ENCODE measurements around the gene LIPG. TPM values are rescaled to one million over a fixed set of nuclear protein-coding genes. Genes with fewer than 3 reads are reported as not detected.

The LIPG gene
- total RNA-seq, 1 experiment from 2014 or later = 44.0 TPM

DNA sequence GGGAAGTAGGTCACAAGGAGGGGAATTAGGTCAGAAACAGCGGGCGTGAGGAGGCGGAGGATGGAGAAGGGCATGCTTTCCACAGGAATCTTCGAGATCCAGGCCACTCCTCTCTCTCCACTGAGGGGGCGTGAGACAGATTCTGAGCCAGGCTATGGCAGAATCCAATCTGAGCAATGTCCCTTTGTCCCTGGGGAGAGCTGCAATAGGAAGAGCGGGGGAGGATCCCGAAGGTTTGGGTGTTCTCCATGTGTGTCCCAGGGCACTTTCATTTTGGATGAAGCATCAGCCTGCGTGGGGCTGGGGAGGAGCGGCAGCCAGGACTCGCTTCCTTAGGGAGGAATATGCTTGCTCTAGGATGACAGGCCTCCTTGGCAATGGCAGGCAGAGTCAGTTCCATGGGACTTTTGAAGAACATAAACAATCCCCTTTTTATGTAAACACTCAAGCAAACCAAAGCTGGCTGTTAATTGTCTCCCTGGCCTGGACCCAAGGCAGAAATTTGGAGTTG is 84.0 kb downstream of the LIPG start:
- Mint-ChIP-seq H3K9me3 (ENCODE audit: low read depth, unreplicated experiment) (no peaks in the 10 kb centered on the region), H3K27me3 (ENCODE audit: unreplicated experiment) (no peaks in the 10 kb centered on the region), H3K36me3 (ENCODE audit: insufficient read depth, unreplicated experiment) (no peaks in the 10 kb centered on the region), H3K4me1 (ENCODE audit: low read depth, unreplicated experiment) (peaks cover 11% of the 10 kb centered on the region), H3K27ac (ENCODE audit: unreplicated experiment) (no peak overlapping the region), H3K4me3 (ENCODE audit: low read depth, unreplicated experiment) (no peak overlapping the region)
- TF ChIP-seq CTCF (IDR thresholded peaks at IDR 0.05; ENCODE audit: unreplicated experiment) = no peak
- BruUV-seq (replicated peaks) = no TSS peak
- DNase-seq = no peak
- intact Hi-C loops (cut with micrococcal nuclease; ENCODE audit: unreplicated experiment) = no loop called here
- CTCF ChIA-PET = no interaction called here

- CTCF ChIA-PET = no interaction called here
- Mint-ChIP-seq H3K36me3 (ENCODE audit: insufficient read depth, unreplicated experiment) (no peaks in the 10 kb centered on the region), H3K4me1 (ENCODE audit: low read depth, unreplicated experiment) (peaks cover 11% of the 10 kb centered on the region), H3K9me3 (ENCODE audit: low read depth, unreplicated experiment) (no peaks in the 10 kb centered on the region), H3K27ac (ENCODE audit: unreplicated experiment) (no peak overlapping the region), H3K27me3 (ENCODE audit: unreplicated experiment) (no peaks in the 10 kb centered on the region), H3K4me3 (ENCODE audit: low read depth, unreplicated experiment) (no peak overlapping the region)
- intact Hi-C loops (cut with micrococcal nuclease; ENCODE audit: unreplicated experiment) = no loop called here
- DNase-seq = no peak
- TF ChIP-seq CTCF (IDR thresholded peaks at IDR 0.05; ENCODE audit: unreplicated experiment) = no peak
- no TSS peak for BruUV-seq (replicated peaks)
Measured at GRCh38 chr18:49646873-49647272, 85.0 kb downstream of the LIPG start.

GRCh38 chr18:49647496-49648168 is 85.8 kb downstream of the LIPG start:
- H3K4me3 Mint-ChIP-seq (ENCODE audit: low read depth, unreplicated experiment) = no peak overlapping the region
- no peak overlapping the region for H3K27ac Mint-ChIP-seq (ENCODE audit: unreplicated experiment)
- DNase-seq = no peak
- no TSS peak for BruUV-seq (replicated peaks)
- intact Hi-C loops (cut with micrococcal nuclease; ENCODE audit: unreplicated experiment) = no loop called here
- H3K27me3 Mint-ChIP-seq (ENCODE audit: unreplicated experiment) = no peaks in the 10 kb centered on the region
- CTCF ChIA-PET = interaction anchor here (1.0 kb wide), 1 partner anchor 8 kb away, joined by 3 read pairs; no protein-coding TSS in a partner anchor
- H3K9me3 Mint-ChIP-seq (ENCODE audit: low read depth, unreplicated experiment) = no peaks in the 10 kb centered on the region
- no peak for TF ChIP-seq CTCF (IDR thresholded peaks at IDR 0.05; ENCODE audit: unreplicated experiment)
- H3K36me3 Mint-ChIP-seq (ENCODE audit: insufficient read depth, unreplicated experiment) = no peaks in the 10 kb centered on the region
- H3K4me1 Mint-ChIP-seq (ENCODE audit: low read depth, unreplicated experiment) = peaks cover 11% of the 10 kb centered on the region

DNA sequence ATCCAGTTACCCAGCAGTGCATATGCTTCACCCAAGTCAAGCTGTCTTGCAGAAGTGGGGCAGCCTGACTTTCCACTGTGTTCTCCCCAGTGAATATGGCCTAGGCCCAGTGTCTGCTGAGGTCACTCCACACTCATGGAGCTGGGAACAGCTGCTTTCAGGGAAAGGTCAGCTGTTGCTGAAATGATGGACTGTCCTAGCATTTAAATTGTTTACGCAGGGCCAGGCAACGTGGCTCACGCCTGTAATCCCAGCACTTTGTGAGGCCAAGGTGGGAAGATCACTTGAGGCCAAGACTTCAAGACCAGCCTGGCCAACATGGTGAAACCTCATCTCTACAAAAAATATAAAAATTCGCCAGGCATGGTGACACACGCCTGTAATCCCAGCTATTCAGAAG is 86.5 kb downstream of the LIPG start:
- H3K4me3 Mint-ChIP-seq (ENCODE audit: low read depth, unreplicated experiment) = no peak overlapping the region
- H3K27me3 Mint-ChIP-seq (ENCODE audit: unreplicated experiment) = no peaks in the 10 kb centered on the region
- H3K4me1 Mint-ChIP-seq (ENCODE audit: low read depth, unreplicated experiment) = peaks cover 11% of the 10 kb centered on the region
- no peak for TF ChIP-seq CTCF (IDR thresholded peaks at IDR 0.05; ENCODE audit: unreplicated experiment)
- no peaks in the 10 kb centered on the region for H3K9me3 Mint-ChIP-seq (ENCODE audit: low read depth, unreplicated experiment)
- H3K36me3 Mint-ChIP-seq (ENCODE audit: insufficient read depth, unreplicated experiment) = no peaks in the 10 kb centered on the region
- no peak overlapping the region for H3K27ac Mint-ChIP-seq (ENCODE audit: unreplicated experiment)
- no TSS peak for BruUV-seq (replicated peaks)
- no peak for DNase-seq
- intact Hi-C loops (cut with micrococcal nuclease; ENCODE audit: unreplicated experiment) = no loop called here
- CTCF ChIA-PET = interaction anchor here (1.0 kb wide), 1 partner anchor 8 kb away, joined by 3 read pairs; no protein-coding TSS in a partner anchor

Other genes starting within 250 kb of the LIPG start
- gene DYM, start 101.4 kb upstream of the LIPG start, total RNA-seq (2022) = 45.4 and 47.7 TPM in 2 replicates
- gene C18orf32, start 74.8 kb upstream of the LIPG start, total RNA-seq (2022) = 57.8 and 73.8 TPM in 2 replicates
- 1,255 and 1,278 TPM in 2 replicates for gene RPL17, start 69.6 kb upstream of the LIPG start, total RNA-seq (2022)